ENCODE data around the gene MBTD1. TPM values are rescaled to one million over a fixed set of nuclear protein-coding genes. Genes with fewer than 3 reads are reported as not detected.

Gene MBTD1
- total RNA-seq, 2 experiments from 2014 or later: 15.3 to 15.6 TPM

- no peaks in the 10 kb centered on the region for H3K9me3 Mint-ChIP-seq
- H3K4me1 Mint-ChIP-seq: no peaks in the 10 kb centered on the region
- ATAC-seq (ENCODE audit: low read depth) (no peak), DNase-seq (no peak)
- H3K4me3 Mint-ChIP-seq: no peak overlapping the region
- no peak overlapping the region for H3K27ac Mint-ChIP-seq
- peaks cover 3% of the 10 kb centered on the region for H3K27me3 Mint-ChIP-seq
- POLR2A ChIA-PET: no interaction called here
- no peaks in the 10 kb centered on the region for H3K36me3 Mint-ChIP-seq
These were observed 117.3 kb downstream of the MBTD1 start for GRCh38 chr17:51142597-51142996.

- no peaks in the 10 kb centered on the region for H3K27me3 Mint-ChIP-seq
- no peaks in the 10 kb centered on the region for H3K9me3 Mint-ChIP-seq
- H3K4me3 Mint-ChIP-seq: no peak overlapping the region
- H3K27ac Mint-ChIP-seq: no peak overlapping the region
- H3K36me3 Mint-ChIP-seq: no peaks in the 10 kb centered on the region
- no peak for DNase-seq
- no peak for ATAC-seq (ENCODE audit: low read depth)
- H3K4me1 Mint-ChIP-seq: peaks cover 8% of the 10 kb centered on the region
- POLR2A ChIA-PET: no interaction called here
These were observed 123.9 kb downstream of the MBTD1 start for GRCh38 chr17:51135956-51136355.

- no peak for ATAC-seq (ENCODE audit: low read depth)
- Mint-ChIP-seq H3K36me3 (no peaks in the 10 kb centered on the region), H3K4me1 (peaks cover 10% of the 10 kb centered on the region), H3K4me3 (no peak overlapping the region), H3K27me3 (no peaks in the 10 kb centered on the region), H3K9me3 (no peaks in the 10 kb centered on the region), H3K27ac (no peak overlapping the region)
- POLR2A ChIA-PET: no interaction called here
- DNase-seq: no peak
These were observed 126.5 kb downstream of the MBTD1 start for GRCh38 chr17:51133365-51133764.

- DNase-seq (no peak), ATAC-seq (ENCODE audit: low read depth) (no peak)
- Mint-ChIP-seq H3K4me3 (no peak overlapping the region), H3K27me3 (no peaks in the 10 kb centered on the region), H3K27ac (no peak overlapping the region), H3K36me3 (no peaks in the 10 kb centered on the region), H3K9me3 (no peaks in the 10 kb centered on the region), H3K4me1 (peaks cover 10% of the 10 kb centered on the region)
- POLR2A ChIA-PET: no interaction called here
These were observed 126.9 kb downstream of the MBTD1 start for GRCh38 chr17:51132964-51133319.

GRCh38 chr17:51128076-51128475, 131.8 kb downstream of the MBTD1 start:
- peaks cover 10% of the 10 kb centered on the region for H3K4me1 Mint-ChIP-seq

More at GRCh38 chr17:51128076-51128475, 131.8 kb downstream of the MBTD1 start:
- H3K36me3 Mint-ChIP-seq: no peaks in the 10 kb centered on the region
- no peaks in the 10 kb centered on the region for H3K27me3 Mint-ChIP-seq
- no peaks in the 10 kb centered on the region for H3K9me3 Mint-ChIP-seq
- H3K27ac Mint-ChIP-seq: no peak overlapping the region
- ATAC-seq (ENCODE audit: low read depth): no peak
- no peak for DNase-seq
- no peak overlapping the region for H3K4me3 Mint-ChIP-seq
- POLR2A ChIA-PET: no interaction called here

Other genes starting within 250 kb of the MBTD1 start
- gene SPAG9, start 139.2 kb downstream of the MBTD1 start, total RNA-seq: 10 to 100 TPM; 52.3 to 62.9 TPM
- 10 to 100 TPM; 71.9 to 73.0 TPM for gene NME1, start 106.5 kb downstream of the MBTD1 start, total RNA-seq
- 100 to 1,000 TPM; 354 to 361 TPM for gene NME2, start 93.6 kb downstream of the MBTD1 start, total RNA-seq
- 10 to 100 TPM; 36.7 to 41.0 TPM for gene UTP18, start 497 bp upstream of the MBTD1 start, total RNA-seq

Measured in activated naive CD8-positive, alpha-beta T cell treated with anti-CD3 and anti-CD28 coated beads, Interleukin-2, amount 10 ng/mL, durations not matched to agents 7 days and 5 days (primary cell).